H1 (cell line): ENCODE results near the gene PRR23E. TPM values are rescaled to one million over a fixed set of nuclear protein-coding genes. Genes with fewer than 3 reads are reported as not detected.

Experiments used
- BACH1 ChIP-seq: IDR thresholded peaks from 2 replicates; pipeline ENCODE4 v1.6.1; 2012; ENCODE audit warnings: low read length, improper control_type of control experiment
- JUND ChIP-seq: IDR thresholded peaks from 2 replicates; pipeline ENCODE4 v1.6.1; 2011; ENCODE audit warnings: mild to moderate bottlenecking, improper control_type of control experiment, low read length
- KDM4A ChIP-seq: IDR thresholded peaks from one replicate; pipeline ENCODE4 v1.7.1; 2012; ENCODE audit warnings: low read depth, mild to moderate bottlenecking, moderate library complexity, low read length, inconsistent platforms; ENCODE audit not compliant: severe bottlenecking
- POLR2AphosphoS5 ChIP-seq: IDR thresholded peaks from 2 replicates; pipeline ENCODE4 v1.6.1; 2011; ENCODE audit warnings: low read depth, low read length
- POU5F1 ChIP-seq: IDR thresholded peaks from 2 replicates; pipeline ENCODE4 v1.6.1; 2011; ENCODE audit warnings: low read depth, mild to moderate bottlenecking, low read length, moderate library complexity
- RBBP5 ChIP-seq: IDR thresholded peaks from 2 replicates; pipeline ENCODE4 v1.7.1; 2012; ENCODE audit warnings: low read depth, mild to moderate bottlenecking, inconsistent platforms, low read length, moderate library complexity, borderline replicate concordance
- RFX5 ChIP-seq: IDR thresholded peaks from 2 replicates; pipeline ENCODE4 v1.6.1; 2011; ENCODE audit warnings: low read depth, low read length, improper control_type of control experiment, borderline replicate concordance
- polyA plus RNA-seq, 7 experiments: library from polyadenylated mRNA; depleted of rRNA in 3 of 7; stranded (reverse) in 5 of 7; unstranded in 2 of 7; fragments of >200 nt in 5 of 7; fragments of 200-250 nt in 2 of 7; gene quantifications; 1 replicate in 5 of 7; 2 replicates in 1 of 7; 4 replicates in 1 of 7; pipeline versions ENCODE4 v1.2.1 to v1.2.3, GENCODE V29; 2011 to 2013; ENCODE audit warnings: missing spikeins in 2 of 7, mixed read lengths in 2 of 7
- total RNA-seq: library from RNA; stranded (reverse); fragmentation: NEBNext Ultra II Directional; extraction: Animal tissue kit (Norgen Biotek cat#: 25700); gene quantifications from 2 replicates; pipeline ENCODE4 v1.2.1, GENCODE V29; 2021

PRR23E gene
- total and polyA plus RNA-seq, 2 of the 8 experiments (the other 6 are each of a cell fraction or from before 2014, with no cell fraction given): not detected

DNA sequence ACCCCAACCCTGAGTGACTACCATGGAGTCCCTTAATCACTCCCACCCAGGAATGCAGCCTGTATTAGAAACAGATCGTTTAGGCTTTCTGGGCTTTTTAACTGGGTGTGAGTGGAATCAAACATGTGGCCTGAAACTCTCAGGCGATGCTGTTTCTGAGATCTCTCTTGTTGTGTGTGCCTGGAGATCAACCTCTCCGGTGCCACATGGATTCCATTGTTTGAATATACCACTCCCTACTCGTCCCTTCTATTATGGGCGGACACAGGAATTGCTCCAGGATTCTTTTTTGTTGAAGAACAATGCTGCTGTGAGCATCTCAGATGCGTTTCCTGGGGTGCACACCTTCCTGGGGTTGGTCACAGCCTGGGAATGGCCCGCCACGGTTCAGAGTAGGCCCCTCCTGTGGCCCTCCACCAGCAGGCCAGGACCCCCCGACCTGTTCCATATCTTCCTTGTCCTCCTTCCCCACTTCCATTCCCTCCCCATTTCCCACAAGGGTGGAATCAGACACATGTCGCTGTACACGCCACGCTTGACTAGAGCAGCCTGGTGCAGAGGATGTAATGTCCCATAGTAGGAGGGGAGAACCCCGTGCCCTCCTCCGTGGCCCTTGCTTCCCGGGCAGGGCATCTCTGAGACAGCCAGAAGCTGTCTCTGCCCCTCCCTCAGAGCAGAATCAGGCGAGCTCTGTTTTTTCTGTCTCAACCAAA is 36.4 kb upstream of the PRR23E start (continued):
- TF ChIP-seq RFX5: no peak
- TF ChIP-seq JUND: no peak
- no peak for TF ChIP-seq KDM4A
- no peak for TF ChIP-seq POU5F1
- no peak for TF ChIP-seq POLR2AphosphoS5
- no peak for TF ChIP-seq RBBP5
- no peak for TF ChIP-seq BACH1
